ENCODE results near the gene MTX3.

The MTX3 gene

GRCh38 chr5:79990598-79991507 is at the start of gene MTX3:
Gene MTX3, minus strand, starts transcription at chr5:79991262. Its CDS starts 24 bp downstream, at chr5:79991238.
- DNase-seq (ENCODE audit: low spot score) = peak; percentile 49

DNA sequence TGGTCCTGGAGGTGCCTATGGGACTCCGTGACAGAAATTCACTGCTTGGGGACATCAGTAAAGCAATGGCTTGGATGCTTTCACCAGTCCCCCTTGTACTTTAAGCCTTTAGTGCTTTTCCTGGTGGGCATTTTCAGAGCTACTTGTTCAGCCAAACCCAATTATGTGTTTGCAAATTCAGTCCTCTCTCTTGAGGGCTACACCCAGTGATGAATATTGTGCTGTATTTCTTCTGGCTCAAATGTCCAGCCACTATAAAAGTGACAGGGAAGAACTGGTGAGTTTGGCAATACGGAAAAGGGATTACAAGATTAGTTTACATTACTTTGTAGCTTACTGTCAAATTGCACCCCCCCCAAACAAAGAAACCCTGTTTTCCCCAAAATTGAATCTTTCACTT is 48.6 kb upstream of the MTX3 start:
- no peak for DNase-seq (ENCODE audit: low spot score)

GRCh38 chr5:80037366-80037765 is 46.3 kb upstream of the MTX3 start:
- DNase-seq (ENCODE audit: low spot score) = no peak

GRCh38 chr5:80036615-80037014 is 45.6 kb upstream of the MTX3 start:
- DNase-seq (ENCODE audit: low spot score) = no peak

DNA sequence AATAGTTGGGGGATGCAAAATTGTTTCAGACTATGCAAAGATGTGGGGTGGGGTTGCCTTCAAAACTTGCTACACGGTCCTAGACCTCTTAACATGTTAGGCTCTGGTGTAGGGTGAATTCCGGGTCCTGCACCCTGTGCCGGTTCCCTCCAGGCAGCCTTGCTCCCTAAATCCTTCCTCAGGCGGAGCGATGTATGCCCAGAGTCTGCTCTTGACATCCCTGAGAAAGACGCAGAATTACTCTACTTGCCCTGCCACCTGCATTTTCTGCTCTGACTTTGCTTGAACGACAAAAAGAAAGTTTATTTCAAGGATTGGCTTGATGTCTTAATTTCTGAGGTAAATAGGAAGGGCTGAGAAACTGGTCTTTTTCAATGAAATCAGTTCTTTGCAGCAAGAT is 44.8 kb upstream of the MTX3 start:
- DNase-seq (ENCODE audit: low spot score) = no peak

DNA sequence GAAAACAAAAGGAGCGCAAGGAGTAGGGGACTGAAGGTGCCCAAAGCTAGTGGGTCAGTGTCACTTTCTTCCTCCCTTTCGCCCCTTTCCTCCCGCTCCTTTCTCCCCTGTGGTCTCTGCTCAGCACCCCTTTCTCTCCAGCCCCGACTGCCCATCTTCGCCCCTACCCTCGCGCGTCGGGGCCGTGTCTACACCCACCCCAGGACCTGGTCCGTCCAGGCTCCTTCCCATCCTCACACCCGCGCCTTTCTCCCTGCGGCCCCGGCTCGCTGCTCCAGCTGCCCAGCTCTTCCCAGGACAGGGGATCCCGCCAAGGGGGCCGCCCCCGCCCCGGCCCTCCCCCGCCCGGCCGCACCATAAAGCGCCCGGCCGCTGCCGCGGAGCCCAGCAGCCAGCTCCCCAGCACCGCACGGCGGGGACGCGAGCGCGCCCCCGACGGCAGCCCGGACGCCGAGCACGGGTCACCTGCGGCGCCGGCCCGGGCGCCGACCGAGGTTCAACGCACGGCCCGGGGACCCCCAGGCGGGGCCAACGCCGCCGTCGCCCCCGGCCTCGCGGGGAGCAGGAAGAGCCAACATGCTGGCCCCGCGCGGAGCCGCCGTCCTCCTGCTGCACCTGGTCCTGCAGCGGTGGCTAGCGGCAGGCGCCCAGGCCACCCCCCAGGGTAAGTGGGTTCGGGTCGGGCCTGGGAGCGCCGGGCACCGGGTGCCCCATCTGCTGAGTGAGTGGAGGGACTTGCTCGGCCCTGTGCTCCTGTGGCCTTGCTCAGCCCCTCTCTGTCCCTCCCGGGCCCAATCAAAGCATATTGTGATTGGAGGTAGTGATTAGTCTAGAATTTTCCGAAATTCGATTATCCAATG is 44.1 kb upstream of the MTX3 start, which contains the start of gene THBS4:
THBS4 (plus strand) TSS at position 387 of the 860 bp plus-strand sequence; CDS start at position 577, 190 bp downstream.
- no peak for DNase-seq (ENCODE audit: low spot score)

GRCh38 chr5:80034559-80034958 is 43.5 kb upstream of the MTX3 start:
- no peak for DNase-seq (ENCODE audit: low spot score)

DNA sequence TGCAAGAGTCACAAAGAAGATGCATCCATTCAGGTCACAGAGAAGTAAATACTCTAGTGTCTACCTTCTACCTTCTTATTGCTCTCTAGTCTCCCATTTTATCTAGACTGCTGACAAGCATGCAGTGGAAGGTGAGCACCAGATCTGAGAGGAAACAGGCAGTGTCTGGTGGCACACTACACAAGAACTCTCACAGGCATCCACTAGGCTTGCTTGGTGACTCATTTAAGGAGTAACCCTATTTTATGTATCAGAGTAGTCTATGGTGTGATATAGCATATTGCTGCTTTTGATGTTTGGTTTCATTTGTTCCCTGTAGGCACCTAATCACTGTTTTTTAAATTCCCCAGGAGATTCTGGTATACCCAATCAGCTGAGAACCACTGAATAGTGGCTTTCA is 42.5 kb upstream of the MTX3 start:
- no peak for DNase-seq (ENCODE audit: low spot score)

- no peak for DNase-seq (ENCODE audit: low spot score)
These were observed 40.0 kb upstream of the MTX3 start for GRCh38 chr5:80031109-80031508.

- no peak for DNase-seq (ENCODE audit: low spot score)
These were observed 35.8 kb upstream of the MTX3 start for GRCh38 chr5:80026841-80027240.

- DNase-seq (ENCODE audit: low spot score) = no peak
These were observed 34.0 kb upstream of the MTX3 start for GRCh38 chr5:80025069-80025468.

- DNase-seq (ENCODE audit: low spot score) = no peak
These were observed 19.8 kb upstream of the MTX3 start for GRCh38 chr5:80010754-80011392.

DNA sequence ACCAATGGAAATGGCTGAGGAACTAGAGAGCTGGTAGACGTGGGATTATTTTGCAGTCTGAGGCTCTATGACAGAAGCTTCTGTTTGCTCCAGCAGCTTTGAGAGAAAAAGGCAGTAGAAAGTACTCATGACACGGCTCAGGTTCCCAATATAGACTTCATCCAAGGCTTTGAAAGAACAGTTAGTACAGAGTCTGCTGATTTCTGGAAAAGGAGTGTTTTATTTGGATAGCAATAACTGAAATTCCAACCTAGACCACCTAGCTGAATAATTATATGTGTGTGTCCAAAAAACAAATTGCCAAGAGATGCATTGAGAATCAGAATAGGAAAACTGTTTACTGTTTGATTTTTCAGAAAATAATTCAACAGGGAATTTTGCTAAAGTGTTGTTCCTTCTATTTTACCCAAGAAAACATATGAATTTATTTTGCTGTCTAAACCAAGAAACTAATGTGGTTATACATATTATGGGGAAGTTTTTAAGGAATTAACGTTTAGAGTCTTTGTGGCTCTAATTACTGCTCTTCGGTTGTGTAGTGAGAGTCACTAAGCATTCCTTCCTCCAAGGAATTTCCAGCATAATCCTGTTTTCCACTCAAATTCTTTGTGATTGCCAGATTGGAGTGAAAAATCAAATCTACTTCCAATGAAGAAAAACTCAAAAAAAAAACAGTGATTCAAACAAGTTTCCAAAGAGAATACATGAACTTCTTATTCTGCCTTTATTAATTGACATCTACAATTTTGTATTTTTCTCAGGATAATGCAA is 18.1 kb upstream of the MTX3 start:
- DNase-seq (ENCODE audit: low spot score) = no peak

- no peak for DNase-seq (ENCODE audit: low spot score)
These were observed 11.6 kb upstream of the MTX3 start for GRCh38 chr5:80002677-80003076.

DNA sequence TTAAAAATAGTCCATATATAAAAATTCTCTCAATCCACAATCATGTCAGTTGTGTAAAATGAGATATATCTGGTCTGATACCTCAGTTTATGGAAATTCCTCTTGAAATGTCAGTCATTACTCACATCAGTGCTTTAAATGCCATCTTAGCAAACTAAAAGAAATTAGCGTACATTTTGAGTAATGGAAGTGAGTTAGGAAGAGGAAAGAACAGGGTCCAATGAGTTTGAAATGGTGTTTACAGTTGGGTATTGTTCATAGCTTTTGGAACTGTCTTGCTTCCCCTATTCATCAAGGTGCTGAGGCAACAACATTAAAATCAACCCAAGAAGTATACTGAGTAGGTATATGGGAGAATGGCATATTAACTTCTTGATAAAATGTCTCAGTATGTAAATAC is 8.7 kb upstream of the MTX3 start:
- DNase-seq (ENCODE audit: low spot score) = no peak

- no peak for DNase-seq (ENCODE audit: low spot score)
These were observed 2.0 kb upstream of the MTX3 start for GRCh38 chr5:79992891-79993657.

- DNase-seq (ENCODE audit: low spot score) = no peak
These were observed 861 bp downstream of the MTX3 start for GRCh38 chr5:79990205-79990597.

- no peak for DNase-seq (ENCODE audit: low spot score)
These were observed 4.8 kb downstream of the MTX3 start for GRCh38 chr5:79986260-79986659.

DNA sequence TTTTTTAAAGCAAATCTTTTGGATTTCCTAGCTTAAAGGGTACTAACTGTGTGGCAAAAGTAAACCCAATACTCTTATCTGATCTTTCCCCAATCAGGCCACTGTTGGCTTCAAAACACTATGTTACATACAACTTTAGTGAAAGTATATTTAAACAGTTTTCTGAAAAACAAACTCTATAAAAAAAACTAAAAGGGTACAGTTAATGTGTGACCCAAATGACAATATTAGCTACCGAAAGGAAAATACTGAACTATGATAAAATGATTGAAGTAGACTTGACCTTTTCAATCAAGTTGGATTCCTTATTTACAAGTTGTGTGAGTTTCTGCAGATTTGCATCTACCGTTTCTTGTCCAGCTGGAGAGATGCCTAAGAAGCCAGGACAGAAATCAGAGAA is 5.8 kb downstream of the MTX3 start:
- no peak for DNase-seq (ENCODE audit: low spot score)

GRCh38 chr5:79984363-79984762 is 6.7 kb downstream of the MTX3 start:
- no peak for DNase-seq (ENCODE audit: low spot score)

- DNase-seq (ENCODE audit: low spot score) = no peak
These were observed 7.4 kb downstream of the MTX3 start for GRCh38 chr5:79983618-79984017.

Measured in COLO829 (cell line).